Coronary artery (tissue), 2 donors: ENCODE results near the gene LGR6.
"Not testable (repeated sequence)": the region's sequence is repeated elsewhere in the genome, so short reads cannot be mapped to it uniquely, and the experiment has no call there.

Source experiments
- DNase-seq: peaks from one replicate; pipeline ENCODE4 v3.0.0-alpha.2; 2017; ENCODE audit warnings: low spot score
- H3K27ac ChIP-seq, 2 donors: fragments of 200-600 bp; sonication (generic); one replicate each; pipeline ENCODE4 v1.5.1; 2016 to 2019
- H3K4me3 ChIP-seq: fragments of 200-600 bp; sonication (generic); 2 replicates; pipeline ENCODE4 v1.5.1; 2016; ENCODE audit warnings: mild to moderate bottlenecking, moderate library complexity
- CTCF ChIP-seq: fragments of 200-600 bp; sonication (generic); IDR thresholded peaks from one replicate; pipeline ENCODE4 v1.5.1; 2019; ENCODE audit warnings: antibody characterized with exemption

The LGR6 gene

DNA sequence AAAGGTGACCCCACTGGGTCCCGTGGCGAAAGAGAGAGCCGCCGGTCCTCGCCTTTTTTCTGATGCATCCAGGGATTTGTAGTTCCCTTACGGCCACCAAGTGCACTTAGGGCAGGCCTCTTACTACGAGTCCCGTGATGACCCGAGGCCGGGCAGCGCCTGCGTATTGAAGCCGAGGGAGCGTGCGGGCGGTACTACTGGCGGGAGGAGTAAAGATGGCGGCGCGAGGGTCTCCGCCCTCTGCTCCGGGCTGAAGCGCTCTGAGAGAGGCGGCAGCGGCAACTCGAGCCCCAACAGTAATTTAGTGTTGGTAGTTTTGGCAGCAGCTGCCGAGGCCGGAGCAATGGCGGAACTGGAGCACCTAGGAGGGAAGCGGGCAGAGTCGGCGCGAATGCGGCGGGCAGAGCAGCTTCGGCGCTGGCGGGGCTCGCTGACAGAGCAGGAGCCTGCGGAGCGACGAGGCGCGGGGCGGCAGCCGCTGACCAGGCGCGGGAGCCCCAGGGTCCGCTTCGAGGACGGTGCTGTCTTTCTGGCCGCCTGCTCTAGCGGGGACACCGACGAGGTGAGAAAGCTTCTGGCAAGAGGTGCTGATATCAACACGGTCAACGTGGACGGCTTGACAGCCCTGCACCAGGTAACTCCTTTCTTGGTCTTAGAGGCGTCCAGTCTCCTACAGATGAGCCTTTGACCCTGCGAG lies 155.1 kb downstream of the LGR6 start, which contains the start of gene PPP1R12B:
Gene PPP1R12B, plus strand, starts transcription at position 191 of the 697 bp plus-strand sequence. Its CDS starts 153 bp downstream, at position 344.
- peak; percentile 98 for DNase-seq
- TF ChIP-seq CTCF, result no peak
- peak within 1 kb of the TSS; percentile 76 to 94 for H3K27ac ChIP-seq
- peak within 1 kb of the TSS; percentile 96 for H3K4me3 ChIP-seq

DNA sequence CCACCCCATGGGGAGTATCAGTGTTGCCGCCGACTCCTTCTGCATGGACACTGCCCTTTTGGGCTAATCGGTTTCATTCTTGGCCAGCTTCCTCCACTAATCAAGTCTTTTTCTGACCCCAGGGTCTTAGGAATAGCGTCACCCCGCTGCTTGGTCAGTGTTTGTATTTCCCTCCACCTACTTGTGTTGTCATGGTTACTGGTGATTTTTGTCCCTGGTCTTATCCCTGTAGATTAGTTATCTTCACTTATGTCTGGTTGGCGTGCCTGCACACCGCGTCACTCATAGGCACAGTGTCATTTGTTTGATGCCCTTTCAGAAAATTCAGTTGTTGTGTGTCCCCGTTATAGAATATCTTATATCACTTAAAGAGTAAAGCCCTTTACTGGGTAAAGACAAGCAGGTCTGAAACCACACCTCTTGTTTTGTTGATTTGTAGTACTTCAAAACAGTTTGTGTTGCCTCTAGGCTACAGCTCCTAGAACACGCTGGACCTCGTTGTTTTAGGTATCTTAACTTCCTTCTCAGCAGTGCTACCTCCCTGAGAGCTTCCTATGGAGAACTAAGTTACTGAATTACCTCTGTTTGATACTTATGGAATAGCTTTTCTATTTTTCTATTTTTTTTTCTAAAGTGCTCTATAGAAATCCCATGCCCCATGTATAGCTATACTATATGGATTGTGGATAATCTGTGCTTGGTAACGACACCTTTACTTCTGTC lies 155.8 kb downstream of the LGR6 start:
- Histone ChIP-seq H3K4me3 (peak overlapping the region; percentile 96), H3K27ac (peak overlapping the region; percentile 76 to 94)
- DNase-seq, result peak; percentile 77
- TF ChIP-seq CTCF, result no peak

GRCh38 chr1:202351725-202352124 lies 158.1 kb downstream of the LGR6 start:
- H3K4me3 ChIP-seq, result no peak overlapping the region
- no peak overlapping the region for H3K27ac ChIP-seq
- no peak for DNase-seq
- TF ChIP-seq CTCF, result no peak

- not testable (repeated sequence) for DNase-seq, H3K27ac ChIP-seq, H3K4me3 ChIP-seq
These were observed 159.1 kb downstream of the LGR6 start for GRCh38 chr1:202352583-202353197.

DNA sequence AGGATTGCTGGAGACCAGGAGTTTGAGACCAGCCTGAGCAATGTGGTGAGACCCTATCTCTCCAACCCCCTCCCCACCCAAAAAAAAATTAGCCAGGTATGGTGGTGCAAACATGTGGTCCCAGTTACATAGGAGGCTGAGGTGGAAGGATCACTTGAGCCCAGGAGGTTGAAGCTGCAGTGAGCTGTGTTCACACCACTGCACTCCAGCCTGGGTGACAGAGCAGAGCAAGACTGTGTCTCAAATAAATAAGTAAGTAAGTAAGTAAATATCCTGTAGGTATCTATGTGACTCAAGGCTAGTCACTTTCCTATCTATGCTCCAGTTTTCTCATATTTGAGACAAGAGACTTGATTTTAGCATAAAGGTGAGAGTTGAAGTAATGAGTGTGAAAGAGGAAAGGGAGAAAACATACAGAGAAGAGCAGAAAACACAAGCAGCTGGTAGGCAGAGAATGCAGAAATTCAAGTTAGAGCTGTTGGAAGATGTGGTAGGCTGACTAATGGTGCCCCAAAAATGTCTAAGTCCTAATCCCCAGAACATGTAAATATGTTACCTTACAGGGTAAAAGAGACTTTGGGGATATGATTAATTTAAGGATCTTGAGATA lies 162.4 kb downstream of the LGR6 start:
- TF ChIP-seq CTCF, result no peak
- DNase-seq, result no peak
- Histone ChIP-seq H3K27ac (no peak overlapping the region), H3K4me3 (no peak overlapping the region)

DNA sequence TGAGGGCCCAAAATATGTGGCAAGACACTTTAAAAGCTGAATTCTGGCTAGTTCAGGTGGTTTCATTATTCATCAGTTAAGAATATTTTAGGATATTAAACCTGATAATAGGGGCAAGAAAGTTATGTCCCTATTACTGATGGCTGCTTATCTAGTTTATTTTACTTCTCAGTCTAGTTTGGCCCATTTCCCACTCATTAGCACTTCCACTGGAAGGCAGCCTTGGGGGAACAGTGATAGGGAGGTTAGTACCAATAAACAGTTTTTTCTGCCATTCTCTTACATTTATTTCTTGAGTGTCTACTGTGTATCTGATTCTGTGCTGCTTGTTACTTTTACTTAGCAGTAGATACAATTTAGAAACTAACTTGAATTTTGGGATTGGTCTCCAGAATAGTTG lies 163.9 kb downstream of the LGR6 start:
- no peak for DNase-seq
- no peak for TF ChIP-seq CTCF
- Histone ChIP-seq H3K27ac (no peak overlapping the region), H3K4me3 (no peak overlapping the region)

DNA sequence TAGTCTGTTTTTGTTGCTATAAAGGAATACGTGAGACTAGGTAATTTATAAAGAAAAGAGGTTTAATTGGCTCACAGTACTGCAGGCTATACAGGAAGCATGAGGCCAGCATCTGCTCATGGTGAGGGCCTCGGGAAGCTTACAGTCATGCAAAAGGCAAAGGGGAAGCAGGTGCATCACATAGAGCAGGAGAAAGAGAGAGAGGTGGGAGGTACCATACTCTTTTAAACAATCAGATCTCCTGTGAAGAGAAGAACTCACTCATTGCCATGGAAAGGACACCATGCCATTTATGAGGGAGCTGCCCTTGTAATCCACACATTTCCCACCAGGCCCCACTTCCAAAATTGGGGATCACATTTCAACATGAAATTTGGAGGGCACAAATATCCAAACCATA lies 167.6 kb downstream of the LGR6 start:
- no peak for TF ChIP-seq CTCF
- no peak overlapping the region for H3K27ac ChIP-seq
- no peak overlapping the region for H3K4me3 ChIP-seq
- no peak for DNase-seq
